GM21390 (cell line): ENCODE results near the gene INPP5A.

Experiments
- ATAC-seq: cut with Tn5 transposase; IDR thresholded peaks from one replicate; pipeline ENCODE4 v1.9.1; 2021; ENCODE audit not compliant: unreplicated experiment

The INPP5A gene

GRCh38 chr10:132711613-132712121 lies 174.1 kb downstream of the INPP5A start:
- ATAC-seq: no peak

- no peak for ATAC-seq
Measured at GRCh38 chr10:132712291-132712690, 174.7 kb downstream of the INPP5A start.

DNA sequence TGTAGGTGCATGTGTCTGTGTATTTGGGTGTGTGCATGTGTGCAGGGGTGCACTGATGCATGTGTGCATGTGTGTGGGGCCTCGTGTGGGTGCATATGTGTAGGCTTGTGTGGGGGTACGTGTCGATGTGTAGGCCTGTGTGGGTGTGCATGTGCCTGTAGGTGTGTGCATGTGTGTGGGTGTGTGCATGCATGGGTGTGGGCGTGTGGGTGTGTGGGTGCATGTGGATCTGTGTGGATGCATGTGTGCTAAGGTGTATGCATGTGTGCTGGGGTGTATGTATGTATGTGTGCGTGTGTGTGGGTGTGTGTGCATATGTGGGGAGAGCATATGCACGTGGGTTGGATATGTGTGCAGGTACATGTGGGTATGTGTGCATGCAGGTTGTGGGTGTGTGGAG lies 175.2 kb downstream of the INPP5A start:
- no peak for ATAC-seq

GRCh38 chr10:132713421-132714095 lies 176.0 kb downstream of the INPP5A start:
- no peak for ATAC-seq

DNA sequence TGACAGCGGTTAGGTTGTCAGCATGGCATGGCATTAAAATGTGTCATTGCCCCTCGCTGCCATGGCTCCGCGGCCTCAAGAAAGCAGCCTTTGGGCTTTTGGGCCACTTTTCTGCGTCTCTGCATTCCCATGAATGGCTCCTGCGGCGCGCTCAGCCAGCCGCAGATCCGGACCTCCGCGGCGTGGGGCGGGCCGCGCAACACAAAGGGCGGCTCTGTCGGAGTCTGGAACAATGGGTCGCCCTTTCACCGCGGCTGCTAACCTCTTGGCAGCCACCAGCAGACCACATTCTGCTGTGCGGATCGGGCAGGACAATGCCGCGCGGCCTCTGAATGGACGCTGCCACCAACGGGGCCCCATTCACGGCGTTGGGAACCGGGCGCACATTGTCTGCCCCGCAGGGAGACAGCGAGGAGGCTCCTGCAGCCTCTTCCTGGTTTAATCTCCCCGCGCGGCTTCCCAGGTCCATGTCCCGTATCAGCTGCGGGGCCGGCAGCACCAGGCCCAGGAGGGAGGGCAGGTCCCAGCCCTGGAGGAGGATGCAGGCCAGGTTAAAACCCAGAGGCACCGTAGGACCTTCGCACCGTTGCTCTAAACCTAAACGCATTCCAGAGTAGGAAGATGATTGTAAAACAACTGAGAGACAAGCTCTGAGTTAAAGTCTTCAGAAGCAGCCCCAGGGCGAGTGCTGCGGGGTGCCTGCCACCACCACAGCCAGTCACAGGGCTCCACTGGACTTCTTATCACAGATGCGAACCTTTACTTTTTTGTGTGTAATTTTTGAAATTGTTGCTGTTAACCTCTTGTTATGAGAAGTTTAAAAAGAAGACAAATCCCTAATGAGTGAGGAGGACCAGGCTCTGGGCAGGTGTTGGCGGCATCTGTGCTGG lies 176.8 kb downstream of the INPP5A start:
- ATAC-seq: no peak

- ATAC-seq: no peak
Measured at GRCh38 chr10:132714986-132715775, 177.6 kb downstream of the INPP5A start.

DNA sequence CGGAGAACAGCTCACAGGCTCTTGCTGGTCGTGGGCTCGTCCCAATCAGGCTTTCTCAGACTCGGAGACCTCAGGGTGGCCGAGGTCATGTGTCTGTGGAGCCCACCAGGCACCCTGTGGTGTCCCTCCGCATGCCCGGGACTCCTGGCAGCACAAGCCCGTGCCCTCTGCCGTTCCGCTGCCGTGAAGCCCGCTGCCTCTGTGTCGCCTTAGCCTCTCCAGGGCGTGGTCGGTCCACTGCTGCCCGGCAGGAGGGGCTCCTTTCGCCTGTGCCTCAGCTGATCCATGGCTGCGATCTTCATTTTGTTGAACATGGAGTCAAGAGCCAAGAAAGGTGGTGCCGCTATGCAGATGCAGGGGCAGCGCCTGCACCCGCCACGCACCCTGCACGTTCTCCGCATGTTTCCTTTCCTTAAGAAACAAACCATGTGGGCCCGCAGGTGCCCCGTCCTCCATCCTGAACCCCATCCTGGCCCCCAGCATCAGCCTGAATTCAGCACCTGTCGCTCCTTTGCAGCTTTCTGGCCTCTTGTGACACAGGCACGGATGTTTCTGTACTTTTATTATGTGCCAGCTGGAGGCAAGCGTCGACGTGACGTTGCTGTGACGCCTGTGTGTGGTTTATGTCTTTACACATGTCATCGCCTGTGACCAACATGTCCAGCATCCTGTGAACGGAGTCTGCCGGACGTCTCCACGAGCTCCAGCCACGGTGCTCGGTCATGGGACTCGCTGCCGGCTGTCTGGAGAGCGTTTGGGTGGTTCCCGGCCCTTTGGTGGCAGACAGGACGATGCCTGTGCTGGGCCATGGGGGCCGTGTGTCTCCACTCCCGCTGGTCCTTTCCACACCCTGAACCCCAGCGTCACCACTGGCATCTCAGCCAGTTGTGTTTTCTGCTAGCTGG lies 178.4 kb downstream of the INPP5A start:
- no peak for ATAC-seq

- no peak for ATAC-seq
Measured at GRCh38 chr10:132716691-132717490, 179.3 kb downstream of the INPP5A start.

DNA sequence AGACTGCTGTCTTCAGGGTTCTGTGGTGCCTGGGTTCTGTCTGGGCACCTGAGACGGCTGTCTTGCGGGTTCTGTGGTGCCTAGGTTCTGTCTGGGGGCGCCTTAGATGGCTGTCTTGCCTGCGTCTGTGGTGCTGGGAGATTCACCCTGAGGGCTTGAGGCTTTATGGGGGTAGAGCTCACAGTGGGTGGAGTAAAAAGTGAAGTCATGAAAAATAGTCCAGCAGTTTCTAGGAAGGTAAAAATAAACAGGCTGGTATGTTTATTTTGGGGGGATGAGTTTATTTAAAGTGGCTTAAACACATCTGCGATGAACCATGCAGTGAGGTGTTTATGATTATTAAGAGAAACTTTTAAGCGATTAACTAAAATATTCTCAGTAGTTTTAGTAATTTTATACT lies 184.1 kb downstream of the INPP5A start:
- no peak for ATAC-seq

DNA sequence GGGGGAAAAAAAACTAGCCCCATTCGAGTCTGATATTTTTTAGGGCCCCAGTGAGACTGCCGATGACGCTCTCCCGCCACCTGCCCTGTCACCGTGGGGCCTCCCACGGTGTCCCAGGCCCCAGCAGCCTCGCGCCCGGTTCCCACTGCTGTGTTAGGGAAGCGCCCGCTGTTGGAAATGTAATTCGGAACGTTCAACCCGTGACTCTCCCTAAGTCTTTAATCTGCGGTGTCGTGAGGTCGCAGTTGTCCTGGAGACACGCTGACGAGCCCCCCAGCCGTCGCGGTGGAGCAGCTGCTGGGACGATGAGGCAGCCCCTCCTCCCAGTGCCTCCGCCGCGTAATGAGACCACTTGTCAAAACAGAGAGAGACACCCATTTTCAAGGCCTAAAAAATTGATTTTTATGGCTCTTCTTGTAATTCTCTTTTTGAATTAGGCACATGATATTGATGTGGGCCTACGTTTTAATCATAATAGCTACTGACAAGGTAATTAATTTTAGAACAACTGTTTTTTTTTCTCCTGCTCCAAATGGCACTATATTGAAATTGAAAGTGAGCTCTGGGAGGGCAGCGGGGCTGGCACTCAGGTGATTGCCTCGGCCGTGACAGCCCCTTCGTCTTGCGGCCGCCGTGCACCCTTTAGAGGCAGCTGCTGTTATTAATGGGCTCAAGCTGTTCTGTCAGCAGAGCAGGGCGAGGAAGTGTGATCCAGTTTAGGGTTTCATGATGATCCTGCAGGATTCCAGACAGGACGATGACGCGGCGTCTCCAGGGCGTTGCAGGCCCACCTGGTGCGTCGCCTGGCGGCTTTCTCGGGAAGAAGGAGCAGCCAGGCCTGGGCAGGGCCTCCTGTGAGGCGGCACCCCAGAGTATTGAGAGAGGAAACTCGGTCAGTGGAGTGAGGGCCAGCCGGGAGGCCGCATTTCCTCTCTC lies 185.1 kb downstream of the INPP5A start:
- ATAC-seq: no peak

DNA sequence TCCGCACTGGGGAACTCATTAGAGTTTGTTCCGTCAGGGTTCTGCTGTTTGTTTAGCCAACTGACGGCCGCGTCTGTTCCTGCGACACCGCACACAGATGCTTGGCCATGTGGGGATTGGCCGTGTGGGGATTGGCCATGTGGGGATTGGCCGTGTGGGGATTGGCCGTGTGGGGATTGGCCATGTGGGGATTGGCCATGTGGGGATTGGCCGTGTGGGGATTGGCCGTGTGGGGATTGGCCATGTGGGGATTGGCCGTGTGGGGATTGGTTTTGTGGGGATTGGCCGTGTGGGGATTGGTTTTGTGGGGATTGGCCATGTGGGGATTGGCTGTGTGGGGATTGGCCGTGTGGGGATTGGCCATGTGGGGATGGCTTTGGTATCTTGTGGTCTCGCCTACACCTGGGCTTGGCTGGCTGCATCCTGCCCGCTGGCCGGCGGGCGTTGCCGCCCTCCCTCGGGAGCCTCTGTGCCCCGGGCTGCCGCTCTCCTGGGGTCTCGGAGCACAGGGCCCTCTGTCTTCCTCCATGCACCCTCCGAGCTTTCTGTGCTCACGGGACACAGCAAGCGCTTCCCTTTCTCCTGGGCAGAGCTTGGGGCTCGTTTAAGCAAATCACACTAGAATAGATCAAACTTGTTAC lies 185.9 kb downstream of the INPP5A start:
- no peak for ATAC-seq

- ATAC-seq: no peak
Measured at GRCh38 chr10:132724446-132724845, 186.9 kb downstream of the INPP5A start.

GRCh38 chr10:132725202-132725601 lies 187.6 kb downstream of the INPP5A start:
- ATAC-seq: no peak

GRCh38 chr10:132726194-132726593 lies 188.6 kb downstream of the INPP5A start:
- no peak for ATAC-seq

GRCh38 chr10:132726951-132727350 lies 189.4 kb downstream of the INPP5A start:
- no peak for ATAC-seq

- no peak for ATAC-seq
Measured at GRCh38 chr10:132727411-132727810, 189.8 kb downstream of the INPP5A start.

DNA sequence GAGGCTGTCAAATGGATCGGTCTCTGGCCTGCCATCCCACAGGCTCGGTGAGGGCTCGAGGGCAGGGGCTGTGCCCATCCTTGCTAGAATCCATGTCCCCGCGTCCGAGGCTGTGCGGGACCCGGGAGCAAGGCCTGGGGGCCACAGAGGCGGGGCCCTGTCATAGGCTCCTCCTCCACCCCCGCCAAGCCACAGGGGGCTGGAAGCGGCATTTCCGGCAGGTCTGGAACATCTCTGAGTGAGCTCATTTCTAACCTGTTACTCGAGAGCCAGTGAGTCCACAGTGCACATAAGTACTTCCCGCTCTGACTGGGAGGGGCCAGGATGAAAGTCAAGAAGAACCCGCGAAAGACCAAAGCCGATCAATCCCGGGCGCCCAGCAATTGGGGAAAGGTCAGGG lies 190.7 kb downstream of the INPP5A start:
- no peak for ATAC-seq

DNA sequence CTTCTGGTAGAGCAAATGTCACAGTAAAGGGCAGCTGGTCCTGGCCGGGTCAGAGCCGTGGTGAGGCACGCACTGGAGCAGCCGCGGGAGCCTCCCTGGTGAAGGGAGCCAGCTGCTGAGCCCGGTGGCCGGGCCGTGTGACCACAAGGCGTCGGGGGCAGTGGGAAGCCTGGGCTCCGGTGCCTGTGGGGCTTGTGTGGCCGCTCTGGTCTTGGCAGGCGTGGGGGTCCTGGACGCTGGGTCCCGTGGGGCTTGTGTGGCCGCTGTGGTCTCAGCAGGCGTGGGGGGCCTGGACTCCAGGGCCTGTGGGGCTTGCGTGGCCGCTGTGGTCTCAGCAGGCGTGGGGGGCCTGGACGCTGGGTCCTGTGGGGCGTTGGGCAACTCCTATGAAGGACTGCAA lies 191.2 kb downstream of the INPP5A start:
- ATAC-seq: no peak
